H1 (cell line): ENCODE measurements around the gene ZNF571. TPM values are rescaled to one million over a fixed set of nuclear protein-coding genes. Genes with fewer than 3 reads are reported as not detected.

ENCODE experiments used
- CTCF ChIA-PET: fragments of 300-600 bp; sonication (Branson Sonifier 250); formaldehyde crosslinking; loops from one replicate; lab custom pipeline; 2021; ENCODE audit not compliant: partially characterized antibody; lab: Charles Lee
- POLR2A ChIA-PET: fragments of 300-600 bp; sonication (Branson Sonifier 250); formaldehyde crosslinking; loops from one replicate; lab custom pipeline; 2021; ENCODE audit warnings: inconsistent platforms; ENCODE audit not compliant: partially characterized antibody; lab: Charles Lee
- DNase-seq, 2 experiments: peaks; one replicate each; pipeline versions ENCODE4 v3.0.0 to v3.0.0-alpha.2; 2010 to 2022; ENCODE audit warnings: low spot score in 2 of 2, low read depth in 1 of 2, mixed read lengths in 1 of 2
- FAIRE-seq: peaks from 2 replicates; lab custom pipeline; 2011; peaks lifted over from hg19 to GRCh38; lab: Jason Lieb, UNC
- H2AFZ ChIP-seq: 2 replicates; pipeline ENCODE4 v1.8.1; 2012; ENCODE audit warnings: low read length, inconsistent platforms
- H2AK5ac ChIP-seq: 2 replicates; pipeline ENCODE4 v1.6.1; 2013; ENCODE audit warnings: low read depth, low read length
- H2BK120ac ChIP-seq: replicated peaks from 2 replicates; pipeline ENCODE3; 2013; ENCODE audit warnings: low read depth, low read length, inconsistent platforms
- H2BK12ac ChIP-seq: 2 replicates; pipeline ENCODE4 v1.6.1; 2013; ENCODE audit warnings: low read depth, low read length
- H2BK15ac ChIP-seq: 2 replicates; pipeline ENCODE4 v1.6.1; 2013; ENCODE audit warnings: low read length
- H2BK20ac ChIP-seq: 2 replicates; pipeline ENCODE4 v1.6.1; 2013; ENCODE audit warnings: low read length
- H2BK5ac ChIP-seq: 2 replicates; pipeline ENCODE4 v1.6.1; 2013; ENCODE audit warnings: low read depth, low read length
- H3K14ac ChIP-seq: 2 replicates; pipeline ENCODE4 v1.6.1; 2013; ENCODE audit warnings: inconsistent platforms; ENCODE audit not compliant: insufficient read length
- H3K18ac ChIP-seq: 2 replicates; pipeline ENCODE4 v1.6.1; 2013; ENCODE audit warnings: low read length; ENCODE audit errors: extremely low read depth
- H3K23ac ChIP-seq: 2 replicates; pipeline ENCODE4 v1.6.1; 2013; ENCODE audit warnings: inconsistent platforms; ENCODE audit not compliant: insufficient read length
- H3K23me2 ChIP-seq: 2 replicates; pipeline ENCODE4 v1.6.1; 2013; ENCODE audit warnings: low read depth, low read length
- H3K27ac ChIP-seq: 2 replicates; pipeline ENCODE4 v1.6.1; 2011; ENCODE audit warnings: low read depth, low read length, inconsistent platforms
- H3K27me3 ChIP-seq, 4 experiments: replicated peaks in 1 of 4; 1 replicate in 1 of 4; 2 replicates in 3 of 4; pipeline versions ENCODE4 v1.6.1 to v1.8.1; 2011 to 2013; ENCODE audit warnings: low read length in 3 of 4, mild to moderate bottlenecking in 3 of 4, inconsistent platforms in 2 of 4, mixed read lengths in 2 of 4, moderate library complexity in 1 of 4; ENCODE audit not compliant: control insufficient read depth in 3 of 4, insufficient read depth in 3 of 4; ENCODE audit errors: extremely low read depth in 1 of 4
- H3K36me3 ChIP-seq, 4 experiments: 2 replicates each; pipeline versions ENCODE4 v1.6.1 to v1.8.1; 2011 to 2013; ENCODE audit warnings: mild to moderate bottlenecking in 4 of 4, low read length in 3 of 4, moderate library complexity in 2 of 4, control low read depth in 1 of 4, inconsistent platforms in 1 of 4; ENCODE audit not compliant: insufficient read depth in 4 of 4, control insufficient read depth in 2 of 4
- H3K4ac ChIP-seq: replicated peaks from 2 replicates; pipeline ENCODE3; 2013; ENCODE audit warnings: low read length, low read depth, mixed read lengths, inconsistent platforms; ENCODE audit not compliant: insufficient read length
- H3K4me1 ChIP-seq, 4 experiments: replicated peaks in 1 of 4; 1 replicate in 1 of 4; 2 replicates in 3 of 4; pipeline versions ENCODE4 v1.6.1 to v1.8.1; 2011 to 2013; ENCODE audit warnings: low read length in 3 of 4, inconsistent platforms in 2 of 4, mixed read lengths in 1 of 4; ENCODE audit not compliant: insufficient read depth in 4 of 4, control insufficient read depth in 3 of 4
- H3K4me2 ChIP-seq, 2 experiments: 2 replicates each; pipeline versions ENCODE4 v1.6.1 to v1.8.1; 2011 to 2013; ENCODE audit warnings: low read depth in 2 of 2, low read length in 2 of 2, control low read depth in 1 of 2, inconsistent platforms in 1 of 2, mild to moderate bottlenecking in 1 of 2; ENCODE audit not compliant: insufficient read depth in 1 of 2
- H3K4me3 ChIP-seq, 4 experiments: fragments of 200-600, 300-600 bp in 1 of 4; sonication (generic), shearing (Covaris generic), sonication (Bioruptor Twin) in 1 of 4; 2 replicates each; pipeline versions ENCODE4 v1.5.1 to v1.8.1; 2011 to 2016; ENCODE audit warnings: low read length in 4 of 4, low read depth in 3 of 4, control low read depth in 2 of 4, inconsistent platforms in 2 of 4, mild to moderate bottlenecking in 2 of 4, mixed read lengths in 1 of 4, moderate library complexity in 1 of 4; ENCODE audit not compliant: insufficient read depth in 2 of 4; ENCODE audit errors: extremely low read depth in 1 of 4
- H3K56ac ChIP-seq: replicated peaks from 2 replicates; pipeline ENCODE3; 2013; ENCODE audit warnings: low read depth, mild to moderate bottlenecking, mixed read lengths, low read length, inconsistent platforms; ENCODE audit not compliant: insufficient read length
- H3K79me1 ChIP-seq: 2 replicates; pipeline ENCODE4 v1.6.1; 2013; ENCODE audit warnings: low read depth, low read length, control low read depth
- H3K79me2 ChIP-seq, 2 experiments: 2 replicates each; pipeline versions ENCODE4 v1.6.1 to v1.8.1; 2012 to 2013; ENCODE audit warnings: low read length in 2 of 2, mild to moderate bottlenecking in 2 of 2, inconsistent platforms in 1 of 2; ENCODE audit not compliant: insufficient read depth in 2 of 2, control insufficient read depth in 1 of 2
- H3K9ac ChIP-seq, 4 experiments: replicated peaks in 1 of 4; 1 replicate in 1 of 4; 2 replicates in 3 of 4; pipeline versions ENCODE4 v1.6.1 to v1.8.1; 2011 to 2013; ENCODE audit warnings: low read depth in 3 of 4, low read length in 3 of 4, control low read depth in 2 of 4, mild to moderate bottlenecking in 2 of 4, moderate library complexity in 2 of 4, inconsistent platforms in 1 of 4; ENCODE audit errors: extremely low read depth in 1 of 4
- H3K9me3 ChIP-seq, 2 experiments: 2 replicates each; pipeline versions ENCODE4 v1.6.1 to v1.8.1; 2012 to 2013; ENCODE audit warnings: mild to moderate bottlenecking in 2 of 2, moderate library complexity in 2 of 2, control low read depth in 1 of 2, inconsistent platforms in 1 of 2, low read depth in 1 of 2, low read length in 1 of 2, mixed read lengths in 1 of 2; ENCODE audit not compliant: insufficient read depth in 2 of 2
- H4K20me1 ChIP-seq, 2 experiments: replicated peaks in 1 of 2; 2 replicates each; pipeline versions ENCODE3 to v1.8.1; 2011 to 2013; ENCODE audit warnings: inconsistent platforms in 2 of 2, low read length in 2 of 2, mild to moderate bottlenecking in 1 of 2; ENCODE audit not compliant: insufficient read depth in 2 of 2, control insufficient read depth in 1 of 2
- H4K5ac ChIP-seq: 2 replicates; pipeline ENCODE4 v1.6.1; 2013; ENCODE audit warnings: low read length, low read depth, mixed read lengths, inconsistent platforms; ENCODE audit not compliant: insufficient read length
- H4K8ac ChIP-seq: 2 replicates; pipeline ENCODE4 v1.8.0; 2013; ENCODE audit warnings: mild to moderate bottlenecking, moderate library complexity, low read length, inconsistent platforms; ENCODE audit not compliant: insufficient read depth; ENCODE audit errors: extremely low read depth
- H4K91ac ChIP-seq: replicated peaks from 2 replicates; pipeline ENCODE3; 2013; ENCODE audit warnings: low read length, mixed read lengths, inconsistent platforms; ENCODE audit not compliant: insufficient read length
- ATF3 ChIP-seq: IDR thresholded peaks from 2 replicates; pipeline ENCODE4 v1.6.1; 2011; ENCODE audit warnings: low read depth, mild to moderate bottlenecking, low read length; ENCODE audit not compliant: insufficient read depth
- RBBP5 ChIP-seq: IDR thresholded peaks from 2 replicates; pipeline ENCODE4 v1.7.1; 2012; ENCODE audit warnings: low read depth, mild to moderate bottlenecking, inconsistent platforms, low read length, moderate library complexity, borderline replicate concordance
- SIN3A ChIP-seq, 2 experiments: IDR thresholded peaks in 1 of 2; conservative IDR thresholded peaks in 1 of 2; 2 replicates each; pipeline ENCODE4 v1.6.1; 2011 to 2012; ENCODE audit warnings: low read length in 2 of 2, improper control_type of control experiment in 1 of 2, low read depth in 1 of 2, mild to moderate bottlenecking in 1 of 2
- WGBS, 2 experiments: shearing (Covaris generic) in 1 of 2; methylation state at CpG; one replicate each; pipeline versions ENCODE4 v1.1.6 to v1.1.7; 2013 to 2015; ENCODE audit warnings: low lambda C conversion rate in 2 of 2, mixed read lengths in 2 of 2, inconsistent platforms in 1 of 2, low coverage in 1 of 2, missing lambda C conversion rate in 1 of 2; ENCODE audit not compliant: insufficient replicate concordance in 2 of 2, insufficient coverage in 1 of 2, insufficient read length in 1 of 2; ENCODE audit errors: extremely low coverage in 1 of 2, missing lambda C conversion rate in 1 of 2; 5-methylcytosine and 5-hydroxymethylcytosine counted together
- polyA plus RNA-seq, 7 experiments: library from polyadenylated mRNA; depleted of rRNA in 3 of 7; stranded (reverse) in 5 of 7; unstranded in 2 of 7; fragments of >200 nt in 5 of 7; fragments of 200-250 nt in 2 of 7; gene quantifications; 1 replicate in 5 of 7; 2 replicates in 1 of 7; 4 replicates in 1 of 7; pipeline versions ENCODE4 v1.2.1 to v1.2.3, GENCODE V29; 2011 to 2013; ENCODE audit warnings: missing spikeins in 2 of 7, mixed read lengths in 2 of 7
- total RNA-seq: library from RNA; stranded (reverse); fragmentation: NEBNext Ultra II Directional; extraction: Animal tissue kit (Norgen Biotek cat#: 25700); gene quantifications from 2 replicates; pipeline ENCODE4 v1.2.1, GENCODE V29; 2021

Gene ZNF571
- total and polyA plus RNA-seq, 2 of the 8 experiments (the other 6 are each of a cell fraction or from before 2014, with no cell fraction given): 1.8 to 3.9 TPM

- no peak for DNase-seq
- H3K14ac ChIP-seq: no peak overlapping the region
Measured at GRCh38 chr19:37593996-37594303, 642 bp downstream of the ZNF571 start.

More at GRCh38 chr19:37593996-37594303, 642 bp downstream of the ZNF571 start:
- H2BK20ac ChIP-seq: no peak overlapping the region
- H3K4ac ChIP-seq: no peak overlapping the region
- ChIA-PET CTCF (interaction anchor here (0.6 to 3.6 kb wide), 3 partner anchors 9 to 68 kb away, joined by 3 to 14 read pairs (median 4); no protein-coding TSS in a partner anchor), POLR2A (interaction anchor here (1.3 to 2.4 kb wide), 8 partner anchors 10 to 259 kb away, joined by 3 to 18 read pairs (median 6); partner anchors contain the start of genes ZFP30, ZNF527, ZNF569 and ZNF793)
- no peak overlapping the region for H4K5ac ChIP-seq
- 15% methylated on average over 9 of the region's 9 CpGs; no CpG with 5 or more reads in 1 of the 2 experiments for WGBS, 2 experiments
- peak overlapping the region; percentile 84; the same call in 1 of the 2 replicates for H2BK5ac ChIP-seq
- peak overlapping the region; percentile 78 for H3K27ac ChIP-seq
- TF ChIP-seq RBBP5 (no peak), ATF3 (0 out of 2 replicates have a peak, but pooled peaks have one; percentile 4), SIN3A (conservative IDR thresholded peaks at IDR 0.05 in 1 of 2, IDR thresholded peaks at IDR 0.05 in 1 of 2; ENCODE audit: low read depth in 1 of 2, low read length in 2 of 2) (0 out of 4 replicates have a peak, but pooled peaks of 1 of the 2 experiments have one; percentile 5)
- H3K9me3 ChIP-seq: peaks cover 9 to 14% of the 10 kb centered on the region in 2 experiments
- peak overlapping the region; percentile 77 to 99 for H3K4me2 ChIP-seq
- FAIRE-seq: no peak
- no peak overlapping the region for H3K23ac ChIP-seq
- H3K23me2 ChIP-seq: peaks cover 7% of the 10 kb centered on the region
- no peak overlapping the region for H4K91ac ChIP-seq
- no peak overlapping the region for H2BK15ac ChIP-seq
- H4K20me1 ChIP-seq: no peaks in the 10 kb centered on the region
- no peak overlapping the region for H2BK120ac ChIP-seq
- H2BK12ac ChIP-seq: no peak overlapping the region
- H3K4me1 ChIP-seq: peaks cover 0 to 2% (median 0%) of the 10 kb centered on the region in 4 experiments; a peak in 4 of 7 replicates
- H3K36me3 ChIP-seq: peaks cover 0 to 6% (median 0%) of the 10 kb centered on the region in 4 experiments; a peak in 1 of 8 replicates
- no peak overlapping the region for H2AK5ac ChIP-seq
- H3K56ac ChIP-seq: peak overlapping the region; percentile 60
- peak overlapping the region in 3 of 4 experiments; percentile 70 to 80 (median 76); a peak in 5 of 7 replicates for H3K9ac ChIP-seq
- peak overlapping the region; percentile 64 to 82 (median 76) for H3K4me3 ChIP-seq
- H3K18ac ChIP-seq: 0 out of 2 replicates have a peak overlapping the region, but pooled peaks have one; percentile 24
- H3K79me2 ChIP-seq: no peaks in the 10 kb centered on the region
- no peaks in the 10 kb centered on the region for H3K79me1 ChIP-seq
- peaks cover 0 to 4% (median 0%) of the 10 kb centered on the region in 4 experiments; a peak in 1 of 7 replicates for H3K27me3 ChIP-seq
- 0 out of 2 replicates have a peak overlapping the region, but pooled peaks have one; percentile 83 for H4K8ac ChIP-seq
- peak overlapping the region; percentile 92 for H2AFZ ChIP-seq
